Activated naive CD4-positive, alpha-beta T cell treated with Interleukin-2 at 50 U/mL for 16 hours (primary cell): ENCODE measurements around the gene ADD1.

Source experiments
- DNase-seq: peaks from one replicate; pipeline ENCODE4 v3.0.0-alpha.2; 2020

The ADD1 gene

DNA sequence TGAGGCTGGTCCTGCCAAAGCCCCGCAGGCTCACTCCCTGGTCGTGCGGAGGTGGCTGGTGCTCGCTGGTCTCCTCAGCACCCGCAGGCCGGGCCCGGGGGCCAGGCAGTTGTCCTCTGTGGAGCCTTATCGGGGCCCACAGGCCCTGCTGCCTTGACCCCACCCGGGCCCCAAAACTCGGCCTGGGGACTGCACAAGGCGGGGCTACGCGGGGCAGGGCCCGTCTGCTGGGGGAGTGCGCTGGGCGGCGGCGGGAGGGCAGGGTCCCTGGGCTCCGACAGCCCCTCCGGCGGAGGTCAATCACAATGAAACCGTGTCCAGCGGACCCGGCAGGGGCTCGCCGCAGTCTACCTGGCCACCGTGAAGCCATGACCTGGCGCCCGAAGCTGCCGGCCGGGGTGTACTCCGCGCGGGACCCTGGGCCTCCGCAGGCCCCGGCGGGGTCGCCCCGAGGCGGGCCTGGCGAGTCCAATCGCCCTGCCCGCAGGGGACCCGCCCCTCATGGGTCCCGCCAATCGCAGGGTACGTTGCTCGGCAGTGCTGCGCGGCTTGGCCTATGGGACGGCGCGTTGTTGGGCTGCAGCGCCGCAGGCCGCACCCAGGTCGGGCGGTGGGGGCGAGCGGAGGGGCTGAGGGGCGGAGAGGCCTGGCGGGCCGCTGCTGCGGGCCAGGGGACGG is at the start of gene ADD1:
TSS of gene ADD1 (plus strand) at position 582 of the 678 bp plus-strand sequence. CDS start 32,072 bp downstream, outside the sequence.
- peak; percentile 96 for DNase-seq

DNA sequence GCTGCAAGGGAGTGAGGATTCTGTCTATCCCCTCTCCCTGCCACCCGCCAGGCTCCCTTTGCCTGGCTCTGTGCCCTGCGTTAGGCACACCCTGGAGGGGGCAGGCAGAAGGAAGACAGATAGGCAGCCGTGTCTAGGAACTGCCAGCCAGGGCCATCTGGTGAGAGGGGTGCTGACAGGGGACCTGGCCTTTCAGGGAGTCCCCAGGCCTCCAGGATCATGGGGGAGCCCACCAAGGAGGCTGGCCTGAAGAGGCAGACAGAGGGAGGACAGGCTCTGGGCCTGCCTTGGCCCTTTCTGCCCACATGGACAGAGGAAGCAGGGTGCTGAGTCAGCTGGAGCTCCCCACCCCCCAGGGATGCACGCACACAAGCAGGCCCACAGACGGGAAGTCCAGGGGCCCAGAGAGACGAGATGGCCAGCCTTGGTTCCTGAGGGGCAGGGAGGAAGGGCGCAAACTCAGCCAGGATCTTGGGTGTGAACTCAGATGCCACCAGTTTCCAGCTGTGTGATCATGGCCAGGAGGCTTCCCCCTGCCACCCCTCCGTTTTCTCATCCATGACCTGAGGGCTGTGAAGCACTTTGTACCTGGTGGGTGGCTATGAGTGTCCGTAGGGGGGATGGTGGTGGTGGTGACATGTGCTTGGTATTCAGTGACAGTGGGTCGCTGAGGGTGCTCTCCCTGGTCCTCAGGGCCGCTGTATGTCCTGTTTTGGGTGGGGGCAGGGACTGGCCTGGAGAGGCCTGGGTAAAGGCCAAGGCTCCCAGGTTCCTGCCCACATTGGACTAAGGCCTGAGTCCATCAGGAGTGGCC is 49.0 kb upstream of the ADD1 start:
- DNase-seq, result no peak

- DNase-seq, result no peak
Observed at GRCh38 chr4:2795300-2795892, 48.2 kb upstream of the ADD1 start.

DNA sequence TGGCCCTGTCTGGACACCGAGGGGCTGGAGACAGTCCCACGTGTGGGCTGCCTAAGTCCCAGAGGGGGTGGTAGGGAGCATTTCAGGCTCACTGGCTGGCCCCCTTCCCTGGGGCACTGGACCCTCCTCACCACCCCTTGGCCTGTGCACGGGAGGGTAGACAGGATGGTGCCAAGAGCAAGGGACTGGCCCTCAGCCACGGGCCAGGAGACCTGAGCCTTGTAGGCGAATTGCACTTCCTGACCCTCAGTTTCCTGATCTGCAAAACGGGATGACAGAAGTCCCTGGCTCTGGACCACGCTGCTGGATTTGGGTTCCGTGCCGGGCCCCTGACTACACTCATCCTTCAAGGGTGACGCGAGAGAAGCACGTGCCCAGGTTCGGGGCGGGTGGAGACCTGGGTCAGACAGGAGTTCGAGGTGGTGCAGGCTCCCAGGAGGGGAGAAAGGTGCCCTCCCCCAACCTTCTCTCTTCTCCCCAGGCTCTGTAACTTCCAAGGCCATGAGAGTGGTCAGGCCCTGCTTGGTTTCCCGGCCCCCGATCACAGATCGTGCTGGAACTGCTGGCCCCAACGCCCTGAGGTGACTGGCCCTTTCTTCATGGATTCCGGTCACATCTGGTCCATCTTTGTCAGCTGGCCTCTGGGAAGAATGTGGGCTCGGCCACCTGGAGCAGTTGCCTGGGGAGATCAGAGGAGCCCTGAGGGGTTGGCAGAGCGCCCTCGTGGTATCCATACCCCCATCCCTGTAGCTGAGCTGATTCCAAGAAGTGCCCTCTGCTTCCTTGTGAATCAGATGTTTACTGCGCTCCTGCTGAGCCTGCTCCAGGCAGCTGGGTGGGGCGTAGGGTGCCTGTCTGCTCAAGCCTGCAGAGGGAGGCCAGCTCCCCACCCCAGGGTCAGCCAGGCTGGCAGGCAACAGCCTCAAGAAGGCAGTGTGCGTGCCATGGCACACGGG is 47.5 kb upstream of the ADD1 start:
- DNase-seq, result peak; percentile 1

GRCh38 chr4:2796849-2797544 is 46.6 kb upstream of the ADD1 start:
- DNase-seq, result peak; percentile 0

GRCh38 chr4:2797545-2798305 is 45.9 kb upstream of the ADD1 start:
- peak; percentile 65 for DNase-seq

DNA sequence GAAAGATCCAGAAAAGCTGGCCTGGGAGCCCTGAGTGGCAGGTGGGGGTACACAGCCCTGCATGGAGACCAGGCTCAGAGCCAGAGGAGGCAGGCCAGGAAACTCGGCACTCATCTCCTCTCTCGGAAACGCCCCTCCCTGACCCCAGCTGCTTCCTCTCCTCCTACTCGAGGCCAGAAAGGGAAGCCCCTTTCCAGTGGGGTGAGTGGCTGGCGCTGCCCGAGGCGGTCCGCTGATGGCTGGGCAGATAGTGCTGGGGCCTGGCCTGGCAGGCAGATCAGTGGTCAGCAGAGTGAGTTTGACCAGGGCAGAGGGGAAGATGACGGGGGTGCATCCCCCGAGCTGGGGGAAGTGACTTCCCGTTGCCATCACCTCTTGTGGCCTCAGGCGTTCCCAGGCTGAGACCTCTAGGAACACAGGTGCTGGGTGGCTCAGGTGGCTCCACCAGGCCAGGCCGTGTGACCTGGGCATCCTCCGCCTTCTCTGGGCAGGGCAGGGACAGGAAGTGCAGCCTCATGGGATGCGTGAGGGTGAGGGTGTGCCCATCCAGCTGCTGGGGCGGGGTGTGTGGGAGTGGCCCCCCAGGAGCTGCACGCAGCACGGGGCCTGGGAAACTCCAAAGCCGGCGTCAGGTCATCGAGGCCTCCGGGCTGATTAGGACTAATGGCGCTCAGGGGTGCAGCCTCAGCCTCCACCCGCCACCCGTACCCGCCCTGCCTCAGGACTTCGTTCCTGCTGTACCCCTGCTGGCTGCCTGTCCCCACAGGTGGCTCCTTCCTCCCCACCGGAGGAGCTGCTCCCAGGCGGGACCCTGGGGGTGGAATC is 45.0 kb upstream of the ADD1 start:
- peak; percentile 60 for DNase-seq

DNA sequence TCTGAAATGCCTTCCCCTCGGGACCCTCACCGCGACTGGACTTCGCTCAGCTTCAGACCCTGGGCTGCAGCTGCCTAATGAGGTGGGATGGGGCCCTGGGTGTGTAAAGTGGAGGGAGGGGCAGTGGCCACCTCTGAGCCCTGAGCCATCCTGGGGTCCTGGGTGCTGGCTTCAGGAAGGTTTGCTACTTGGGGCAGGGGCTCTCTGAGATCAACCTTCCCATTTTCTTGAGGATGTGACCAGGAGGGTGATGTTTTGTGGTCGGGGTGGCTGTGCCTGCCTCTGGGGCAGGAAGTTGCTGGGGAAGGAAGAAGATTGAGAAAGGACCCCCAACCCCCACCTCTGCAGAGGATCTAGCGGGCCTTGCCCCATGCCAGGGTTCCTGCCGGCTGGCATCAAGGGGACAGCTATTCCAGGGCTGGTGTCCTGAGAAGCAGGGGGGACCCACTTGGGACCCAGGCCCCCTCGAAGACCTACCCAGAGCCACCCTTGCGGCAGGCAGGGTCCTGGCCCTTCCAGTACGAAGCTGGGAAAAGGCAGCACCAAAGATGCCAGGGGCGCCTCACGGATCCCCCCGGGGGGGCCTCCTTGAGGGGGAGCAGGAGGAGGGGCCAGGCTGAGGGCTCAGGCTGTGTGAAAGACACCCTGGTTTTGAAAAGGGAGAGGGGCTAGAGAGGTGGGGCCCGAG is 44.3 kb upstream of the ADD1 start:
- DNase-seq, result no peak

- DNase-seq, result no peak
Observed at GRCh38 chr4:2799971-2800690, 43.5 kb upstream of the ADD1 start.

DNA sequence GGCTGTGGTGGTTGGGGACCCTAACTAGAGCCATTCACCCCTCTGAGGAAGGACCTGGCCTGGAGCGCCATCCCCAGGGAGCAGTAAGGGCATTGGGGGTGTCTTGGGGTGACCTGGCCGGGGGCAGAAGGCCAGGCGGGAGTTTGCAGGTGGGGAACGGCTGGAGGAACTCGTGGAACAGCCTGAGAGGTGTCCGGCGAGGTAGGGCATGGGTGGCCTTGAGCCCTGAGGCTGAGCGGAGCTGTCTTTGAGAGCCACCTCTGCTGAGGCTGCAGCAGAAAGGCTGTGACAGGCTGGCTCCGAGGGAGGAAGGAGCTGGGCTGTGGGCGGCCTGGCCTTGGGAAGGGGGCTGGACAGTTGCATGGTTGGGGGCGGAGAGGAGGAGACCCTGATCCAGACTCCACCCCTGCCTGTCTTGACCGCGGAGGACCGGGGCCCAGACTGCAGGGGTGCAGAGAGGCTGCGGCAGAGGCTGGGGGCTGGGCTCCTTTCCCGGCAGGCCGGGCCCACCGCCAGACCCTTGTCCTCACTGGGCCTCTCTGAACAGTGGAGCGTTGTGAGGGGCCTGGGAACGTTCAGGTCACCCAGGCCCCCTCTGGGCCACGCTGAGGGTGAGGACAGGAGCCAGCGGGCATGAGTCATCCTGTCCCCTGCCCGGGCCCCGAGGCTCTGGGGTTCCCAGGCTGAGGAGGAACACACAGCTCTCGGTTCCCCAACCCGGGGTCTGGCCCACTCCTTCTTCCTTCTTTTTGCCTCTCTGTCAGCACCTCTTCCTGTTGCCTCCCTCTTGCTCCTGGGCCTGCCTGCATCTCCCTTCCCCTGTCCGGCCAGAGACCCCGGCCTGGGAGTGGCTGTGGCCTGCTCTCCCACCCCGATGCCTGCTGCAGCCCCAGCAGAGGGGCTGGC is 42.7 kb upstream of the ADD1 start:
- DNase-seq, result no peak

DNA sequence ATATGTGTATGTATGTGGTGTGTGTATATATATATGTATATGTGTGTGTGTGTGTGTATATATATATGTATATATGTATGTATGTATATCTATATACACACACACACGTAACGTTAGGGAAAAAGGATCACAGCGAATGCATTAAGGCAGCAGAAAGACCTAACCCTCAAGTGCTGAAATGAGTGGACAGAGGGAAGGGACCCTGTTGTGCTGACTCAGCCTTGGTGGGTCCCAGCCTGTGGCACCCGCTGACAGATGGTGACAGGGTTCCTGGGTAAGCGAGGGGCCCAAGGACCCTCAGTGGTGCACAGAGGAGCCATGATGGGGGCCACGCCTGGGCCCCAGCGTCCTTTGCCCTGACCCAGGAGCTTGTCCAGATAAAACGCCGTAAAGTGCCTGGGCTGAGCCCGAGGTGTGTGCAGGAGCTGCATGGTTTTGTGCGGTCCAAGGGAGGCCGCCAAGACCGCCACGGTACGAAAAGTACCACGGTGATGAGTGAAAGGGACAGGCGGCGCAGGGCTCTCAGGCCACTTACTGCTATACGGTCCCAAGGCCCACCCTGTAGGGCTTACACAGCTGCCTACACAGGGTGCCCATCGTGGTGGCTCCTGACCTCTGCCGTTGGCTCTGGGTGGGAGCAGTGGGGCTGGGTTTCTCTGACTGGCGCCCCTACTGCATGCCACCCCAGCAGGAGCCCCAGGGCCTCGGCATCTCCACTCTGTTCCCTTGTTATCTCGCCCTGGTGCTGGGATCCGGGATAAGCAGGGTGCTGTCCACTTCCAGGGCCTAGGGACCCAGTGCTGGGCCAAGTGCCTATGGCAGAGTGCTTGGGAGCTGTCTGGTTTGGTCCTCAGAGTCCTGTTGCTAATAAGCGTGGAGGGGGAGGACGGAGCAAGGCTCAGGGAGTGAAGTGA is 40.8 kb upstream of the ADD1 start:
- no peak for DNase-seq

- no peak for DNase-seq
Observed at GRCh38 chr4:2803624-2804448, 39.8 kb upstream of the ADD1 start.

- DNase-seq, result no peak
Observed at GRCh38 chr4:2804449-2804972, 39.1 kb upstream of the ADD1 start.

GRCh38 chr4:2804973-2805501 is 38.6 kb upstream of the ADD1 start:
- DNase-seq, result no peak

DNA sequence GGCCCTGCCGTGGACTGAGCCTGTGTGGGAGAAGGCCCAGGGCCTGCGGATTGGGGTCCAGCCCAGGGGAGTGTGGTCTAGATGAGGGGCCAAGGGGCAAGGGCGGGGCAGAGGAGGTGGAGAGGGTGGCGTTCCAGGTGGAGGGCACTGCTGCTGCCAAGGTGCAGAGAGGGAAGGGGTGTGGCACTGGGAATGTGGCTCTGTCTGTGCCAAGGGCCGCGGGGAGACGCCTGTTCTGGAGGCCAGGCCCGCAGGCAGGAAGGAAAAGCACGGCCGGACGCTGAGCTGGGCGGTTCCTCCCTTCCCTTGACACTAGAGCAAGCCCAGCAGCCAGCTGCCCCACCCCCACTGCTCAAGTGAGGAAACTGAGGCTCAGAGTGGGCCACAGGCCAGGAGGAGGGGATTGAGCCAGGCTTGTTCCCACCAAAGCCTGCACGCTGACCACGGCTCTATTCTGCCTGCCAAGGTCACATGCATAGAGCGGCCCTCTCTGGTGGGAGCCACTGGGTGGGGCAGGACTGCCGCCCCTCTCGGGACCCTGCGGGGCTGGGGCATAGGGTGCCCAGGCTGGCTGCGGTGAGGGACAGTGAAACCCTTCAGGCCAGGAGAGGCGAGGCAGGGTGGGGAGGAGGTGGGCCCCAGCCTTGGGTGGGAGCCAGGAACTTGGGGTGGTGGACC is 37.8 kb upstream of the ADD1 start:
- DNase-seq, result no peak
